Measurements from ENCODE around the gene PLEKHA4. TPM values are rescaled to one million over a fixed set of nuclear protein-coding genes. Genes with fewer than 3 reads are reported as not detected.
"Not testable (repeated sequence)": the region's sequence is repeated elsewhere in the genome, so short reads cannot be mapped to it uniquely, and the experiment has no call there.

PLEKHA4 gene
- total RNA-seq, 1 donor from 2014 or later, result 6.2 TPM

GRCh38 chr19:48900477-48901406, 32.3 kb upstream of the PLEKHA4 start:
- peaks cover 23% of the 10 kb centered on the region for H3K79me2 ChIP-seq (ENCODE audit: low read depth)
- peaks cover 4% of the 10 kb centered on the region for H4K20me1 ChIP-seq (ENCODE audit: low read depth)
- H3K4me1 Mint-ChIP-seq, result peaks cover 19% of the 10 kb centered on the region
- DNase-seq (ENCODE audit: low spot score), result no peak
- H3K27me3 ChIP-seq, result no peaks in the 10 kb centered on the region
- H3K9ac ChIP-seq, result peak overlapping the region; percentile 74
- peak overlapping the region; percentile 11 for H3K27ac ChIP-seq
- peaks cover 2% of the 10 kb centered on the region for H3K27me3 Mint-ChIP-seq (ENCODE audit: insufficient read depth, low read depth)
- H3K4me2 ChIP-seq, result peak overlapping the region; percentile 75
- no peaks in the 10 kb centered on the region for H3K36me3 ChIP-seq
- H3K9me3 Mint-ChIP-seq, result no peaks in the 10 kb centered on the region
- peak overlapping the region; percentile 96 for H3K4me3 Mint-ChIP-seq
- peaks cover 17% of the 10 kb centered on the region for H3F3A ChIP-seq (ENCODE audit: low read depth)
- H3K9me3 ChIP-seq (ENCODE audit: low read depth), result no peaks in the 10 kb centered on the region
- peak overlapping the region; percentile 84 for H3K4me3 ChIP-seq
- H3K27ac Mint-ChIP-seq, result peak overlapping the region; percentile 99
- H3K36me3 Mint-ChIP-seq, result peaks cover 14% of the 10 kb centered on the region
- H2AFZ ChIP-seq (replicated peaks), result no peak overlapping the region
- H3K4me1 ChIP-seq, result no peaks in the 10 kb centered on the region
- TF ChIP-seq EZH2phosphoT487 (IDR thresholded peaks at IDR 0.05) (no peak), CTCF (IDR thresholded peaks at IDR 0.05) (no peak), EZH2 (IDR thresholded peaks at IDR 0.05) (no peak)

- peaks cover 19% of the 10 kb centered on the region for H3K4me1 Mint-ChIP-seq
- H3K36me3 Mint-ChIP-seq, result peaks cover 10% of the 10 kb centered on the region
- H3K4me2 ChIP-seq, result peak within 1 kb of the TSS; percentile 75
- peaks cover 2% of the 10 kb centered on the region for H3K27me3 Mint-ChIP-seq (ENCODE audit: insufficient read depth, low read depth)
- no peaks in the 10 kb centered on the region for H3K36me3 ChIP-seq
- H3F3A ChIP-seq (ENCODE audit: low read depth), result peaks cover 17% of the 10 kb centered on the region
- H3K27ac ChIP-seq, result peak within 1 kb of the TSS; percentile 77
- H3K9me3 Mint-ChIP-seq, result no peaks in the 10 kb centered on the region
- peak within 1 kb of the TSS; percentile 42 for H2AFZ ChIP-seq (replicated peaks)
- H4K20me1 ChIP-seq (ENCODE audit: low read depth), result peaks cover 4% of the 10 kb centered on the region
- peak within 1 kb of the TSS; percentile 74 for H3K9ac ChIP-seq
- H3K79me2 ChIP-seq (ENCODE audit: low read depth), result peaks cover 23% of the 10 kb centered on the region
- no peaks in the 10 kb centered on the region for H3K27me3 ChIP-seq
- peak within 1 kb of the TSS; percentile 84 for H3K4me3 ChIP-seq
- TF ChIP-seq EZH2 (IDR thresholded peaks at IDR 0.05), result no peak
- peak; percentile 18 for TF ChIP-seq CTCF (IDR thresholded peaks at IDR 0.05)
- H3K4me1 ChIP-seq, result no peaks in the 10 kb centered on the region
- H3K4me3 Mint-ChIP-seq, result peak within 1 kb of the TSS; percentile 96
- peak within 1 kb of the TSS; percentile 99 for H3K27ac Mint-ChIP-seq
- H3K9me3 ChIP-seq (ENCODE audit: low read depth), result no peaks in the 10 kb centered on the region
- peak; percentile 99 for DNase-seq (ENCODE audit: low spot score)
Observed at GRCh38 chr19:48899781-48900476, 31.5 kb upstream of the PLEKHA4 start, which contains the start of gene NUCB1. Gene NUCB1, plus strand, starts transcription at chr19:48900312. Its CDS starts 485 bp downstream, at chr19:48900797.

- peak overlapping the region; percentile 57 for H3K27ac Mint-ChIP-seq
- H3K36me3 Mint-ChIP-seq, result not testable (repeated sequence)
- H3K4me2 ChIP-seq, result peak overlapping the region; percentile 63
Observed at GRCh38 chr19:48899386-48899749, 31.0 kb upstream of the PLEKHA4 start.

More at GRCh38 chr19:48899386-48899749, 31.0 kb upstream of the PLEKHA4 start:
- Histone ChIP-seq H3F3A (ENCODE audit: low read depth) (peaks cover 17% of the 10 kb centered on the region), H3K4me3 (peak overlapping the region; percentile 84), H3K27ac (peak overlapping the region; percentile 77), H3K79me2 (ENCODE audit: low read depth) (peaks cover 23% of the 10 kb centered on the region)
- DNase-seq (ENCODE audit: low spot score); H3K36me3 ChIP-seq; H3K27me3 ChIP-seq; H2AFZ ChIP-seq (replicated peaks); H4K20me1 ChIP-seq (ENCODE audit: low read depth); H3K27me3 Mint-ChIP-seq (ENCODE audit: insufficient read depth, low read depth); H3K9me3 Mint-ChIP-seq; H3K9me3 ChIP-seq (ENCODE audit: low read depth); H3K9ac ChIP-seq; H3K4me1 ChIP-seq: not testable (repeated sequence)
- Mint-ChIP-seq H3K4me1 (peaks cover 19% of the 10 kb centered on the region), H3K4me3 (peak overlapping the region; percentile 96)
